ENCODE results near the gene SELL. TPM values are rescaled to one million over a fixed set of nuclear protein-coding genes. Genes with fewer than 3 reads are reported as not detected.

Gene SELL
- total RNA-seq, result not detected in 2 replicates

GRCh38 chr1:169711469-169712308 lies at the start of gene SELL:
TSS of gene SELL (minus strand) at chr1:169711620. CDS start at chr1:169711498, 122 bp downstream.
- peak; percentile 67 for DNase-seq (ENCODE audit: low read depth)
- peak; percentile 95 for TF ChIP-seq CTCF (IDR thresholded peaks at IDR 0.05; ENCODE audit: insufficient read depth, low read depth, low read length)

GRCh38 chr1:169759038-169759437 lies 47.6 kb upstream of the SELL start:
- no peak overlapping the region for H3K4me3 ChIP-seq (ENCODE audit: low read depth, low read length)
- no peak for TF ChIP-seq CTCF (IDR thresholded peaks at IDR 0.05; ENCODE audit: insufficient read depth, low read depth, low read length)

More at GRCh38 chr1:169711469-169712308, at the start of gene SELL:
- H3K4me3 ChIP-seq (ENCODE audit: low read depth, low read length), result peak within 1 kb of the TSS; percentile 34

GRCh38 chr1:169753549-169753948 lies 42.1 kb upstream of the SELL start:
- no peak for DNase-seq (ENCODE audit: low read depth)
- TF ChIP-seq CTCF (IDR thresholded peaks at IDR 0.05; ENCODE audit: insufficient read depth, low read depth, low read length), result no peak
- no peak overlapping the region for H3K4me3 ChIP-seq (ENCODE audit: low read depth, low read length)

More at GRCh38 chr1:169759038-169759437, 47.6 kb upstream of the SELL start:
- DNase-seq (ENCODE audit: low read depth), result no peak

GRCh38 chr1:169750041-169750440 lies 38.6 kb upstream of the SELL start:
- no peak overlapping the region for H3K4me3 ChIP-seq (ENCODE audit: low read depth, low read length)
- no peak for DNase-seq (ENCODE audit: low read depth)
- TF ChIP-seq CTCF (IDR thresholded peaks at IDR 0.05; ENCODE audit: insufficient read depth, low read depth, low read length), result no peak

GRCh38 chr1:169746550-169746949 lies 35.1 kb upstream of the SELL start:
- TF ChIP-seq CTCF (IDR thresholded peaks at IDR 0.05; ENCODE audit: insufficient read depth, low read depth, low read length), result no peak
- no peak overlapping the region for H3K4me3 ChIP-seq (ENCODE audit: low read depth, low read length)
- DNase-seq (ENCODE audit: low read depth), result no peak

GRCh38 chr1:169745015-169745861 lies 33.8 kb upstream of the SELL start:
- no peak overlapping the region for H3K4me3 ChIP-seq (ENCODE audit: low read depth, low read length)
- TF ChIP-seq CTCF (IDR thresholded peaks at IDR 0.05; ENCODE audit: insufficient read depth, low read depth, low read length), result no peak
- DNase-seq (ENCODE audit: low read depth), result no peak

Data from fibroblast of villous mesenchyme (primary cell).